Measurements from ENCODE around the gene GPR176.
"Not testable (repeated sequence)": the region's sequence is repeated elsewhere in the genome, so short reads cannot be mapped to it uniquely, and the experiment has no call there.

Gene GPR176

DNA sequence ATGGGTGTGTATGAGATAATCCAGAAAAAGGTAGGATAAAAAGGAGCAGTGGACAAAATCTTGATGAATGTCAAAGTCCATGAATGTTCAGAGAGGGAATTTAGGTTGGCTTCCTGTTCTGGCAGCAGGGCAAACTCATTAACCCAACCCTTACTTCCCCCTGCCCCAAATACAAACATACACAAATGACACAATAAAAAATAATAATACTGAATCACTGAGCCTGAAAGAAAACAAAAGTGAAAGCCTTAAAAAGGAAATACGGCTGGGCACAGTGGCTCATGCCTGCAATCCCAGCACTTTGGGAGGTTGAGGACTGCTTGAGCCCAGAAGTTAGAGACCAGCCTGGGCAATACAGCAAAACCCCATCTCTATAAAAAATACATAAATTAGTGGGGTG, 62.9 kb downstream of the GPR176 start:
- no peak for DNase-seq (ENCODE audit: low spot score)

DNA sequence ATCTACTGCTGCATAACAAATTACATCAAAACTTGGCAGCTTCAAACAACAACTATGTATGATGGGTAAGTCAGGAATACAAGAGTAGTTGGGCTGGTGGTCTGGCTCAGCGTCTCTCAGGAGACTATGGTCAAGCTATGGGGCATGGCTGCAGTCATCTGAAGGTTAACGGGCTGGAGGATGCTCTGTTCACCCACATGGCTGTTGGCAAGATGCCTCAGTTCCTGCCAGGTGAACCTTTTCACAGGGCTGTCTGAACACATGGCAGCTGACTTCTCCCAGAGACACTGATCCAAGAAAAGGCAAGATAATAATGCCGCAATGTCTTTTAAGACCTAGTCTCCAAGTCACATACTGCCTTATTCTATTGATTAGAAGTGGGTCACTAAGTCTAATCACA, 63.7 kb downstream of the GPR176 start:
- DNase-seq (ENCODE audit: low spot score), result no peak

DNA sequence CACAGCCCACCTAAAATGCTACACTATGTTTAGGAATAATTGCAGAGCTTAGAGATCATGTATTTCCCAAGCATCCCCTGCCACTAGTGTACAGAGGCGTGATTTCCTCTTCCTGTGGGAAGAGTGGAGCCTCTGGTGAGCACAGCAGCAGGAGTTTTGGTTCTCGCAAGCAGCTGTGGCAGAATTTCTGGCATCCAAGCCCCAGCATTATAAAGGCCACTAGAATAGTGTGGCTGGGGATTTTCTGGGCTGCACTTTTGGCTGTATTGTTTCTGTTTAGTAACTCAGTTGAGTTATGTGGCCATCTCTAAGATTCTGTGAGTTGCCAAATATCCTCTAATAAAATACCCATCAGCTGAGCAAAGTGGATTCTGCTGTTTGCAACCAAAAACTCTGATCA, 64.7 kb downstream of the GPR176 start:
- DNase-seq (ENCODE audit: low spot score), result no peak

DNA sequence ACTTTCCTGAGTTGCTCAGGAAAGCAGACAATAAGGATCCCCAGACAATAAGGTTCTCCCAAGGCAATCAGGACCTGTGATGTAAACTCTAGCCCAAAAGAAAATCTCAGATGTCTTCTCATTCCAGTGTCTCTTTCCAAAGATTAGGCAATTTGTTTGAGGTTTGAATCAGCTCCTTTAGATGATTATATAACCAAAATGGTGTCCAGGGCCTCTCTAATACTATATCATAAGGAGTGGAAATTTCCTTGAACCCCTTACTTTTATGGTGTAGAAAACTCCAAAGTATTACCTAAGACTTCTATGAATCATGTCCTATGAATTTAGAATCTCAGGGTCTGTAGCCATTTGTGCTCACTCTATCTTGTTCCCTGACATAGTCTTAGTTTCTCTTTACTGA, 65.9 kb downstream of the GPR176 start:
- no peak for DNase-seq (ENCODE audit: low spot score)

DNA sequence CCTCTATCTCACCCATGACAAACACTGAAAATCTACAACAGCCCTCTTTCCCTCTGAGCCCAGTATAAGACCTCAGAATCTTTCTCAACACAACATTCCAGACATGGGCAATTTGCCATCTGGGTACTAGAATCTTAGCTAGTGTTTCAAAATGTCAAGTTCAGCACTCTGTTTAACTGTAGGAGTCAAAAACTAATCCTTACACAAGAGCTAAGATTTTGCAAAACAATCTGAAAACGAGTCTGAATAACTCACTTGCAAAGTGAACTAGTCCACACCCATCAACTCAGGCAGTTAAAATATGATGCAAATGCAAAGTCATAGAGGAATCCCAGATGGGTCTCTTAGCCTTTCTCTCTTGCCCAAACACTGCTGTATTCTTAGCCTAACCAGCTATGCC, 67.8 kb downstream of the GPR176 start:
- no peak for DNase-seq (ENCODE audit: low spot score)

DNA sequence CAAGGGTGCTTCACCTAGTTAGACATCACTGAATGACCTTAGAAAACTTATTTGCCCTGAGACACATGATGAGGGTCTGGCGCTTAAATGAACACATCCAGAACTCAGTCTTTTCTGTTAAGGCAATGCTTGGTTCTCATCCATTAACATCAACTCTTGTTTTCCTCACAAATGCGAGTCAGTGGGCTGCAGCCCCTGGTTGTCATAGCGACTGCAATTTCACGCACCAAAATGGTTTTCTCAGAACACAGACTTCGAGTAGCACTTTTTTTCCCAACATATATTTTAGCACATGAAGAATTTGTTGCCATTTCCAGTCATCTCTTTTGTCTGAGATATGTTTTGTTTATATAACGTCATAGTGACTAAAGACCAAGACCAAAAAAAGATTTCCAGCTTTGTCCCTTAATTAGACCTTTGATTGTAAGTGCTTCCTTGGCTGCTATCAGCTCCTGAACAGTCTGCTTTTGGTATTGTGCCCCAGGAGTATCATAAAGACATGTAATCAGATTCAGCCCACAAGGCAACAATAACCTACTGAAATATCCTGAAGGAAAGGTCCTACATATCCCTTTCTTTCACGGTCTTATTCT, 68.5 kb downstream of the GPR176 start:
- no peak for DNase-seq (ENCODE audit: low spot score)

DNA sequence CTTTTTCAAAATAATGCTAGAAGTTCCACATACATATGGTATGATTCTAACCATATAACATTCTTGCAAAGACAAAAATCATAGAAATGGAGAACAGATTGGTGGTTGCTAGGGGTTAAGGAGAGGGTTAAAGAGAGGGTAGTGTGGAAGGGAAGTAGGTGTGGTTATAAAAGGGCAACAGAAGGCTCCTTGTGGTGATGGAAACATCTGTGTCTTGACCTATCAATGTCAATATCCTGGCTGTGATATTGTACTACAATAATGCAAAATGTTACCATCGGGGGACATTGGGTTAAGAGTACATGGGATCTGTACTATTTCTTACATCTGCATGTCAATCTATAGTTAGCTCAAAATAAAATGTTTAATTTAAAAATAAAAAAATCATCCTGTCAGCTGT, 69.6 kb downstream of the GPR176 start:
- no peak for DNase-seq (ENCODE audit: low spot score)

DNA sequence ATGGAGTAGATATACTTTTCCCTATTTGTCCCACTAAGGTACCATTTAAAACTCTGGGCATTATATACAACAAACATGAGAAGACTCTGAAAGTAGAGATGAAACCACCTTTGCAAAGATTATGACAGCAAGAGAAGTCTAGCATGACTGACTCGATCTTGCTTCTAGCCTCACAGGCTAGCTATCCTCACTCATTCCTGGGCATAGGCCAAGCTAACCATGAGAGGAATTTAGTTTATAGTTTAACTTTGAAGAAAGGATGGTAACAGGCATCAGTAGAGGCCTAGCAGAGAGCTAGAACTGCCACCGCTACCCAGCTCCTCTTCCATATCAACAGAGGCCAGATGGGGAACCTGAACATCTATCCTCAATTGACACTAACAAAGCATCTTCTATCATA, 74.0 kb downstream of the GPR176 start:
- DNase-seq (ENCODE audit: low spot score), result no peak

DNA sequence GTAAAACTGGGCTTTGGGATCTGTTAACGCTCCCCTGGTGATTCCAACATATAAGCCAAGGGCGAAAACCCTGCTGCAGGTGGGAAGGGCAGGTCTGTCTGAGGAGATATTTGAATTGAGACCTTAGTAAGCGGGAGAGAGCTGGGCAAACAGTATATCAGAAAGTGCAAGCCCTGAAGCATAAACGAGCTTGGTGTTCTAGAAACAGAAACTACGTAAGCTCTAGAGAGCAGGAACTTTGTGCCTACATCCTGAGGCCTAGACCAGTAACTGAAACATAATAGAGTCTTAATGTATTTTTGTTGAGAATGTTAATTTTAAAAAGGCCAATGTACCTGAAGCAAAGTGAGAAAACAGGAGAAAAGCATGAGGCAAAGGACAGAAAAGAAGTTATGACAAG, 74.5 kb downstream of the GPR176 start:
- no peak for DNase-seq (ENCODE audit: low spot score)

DNA sequence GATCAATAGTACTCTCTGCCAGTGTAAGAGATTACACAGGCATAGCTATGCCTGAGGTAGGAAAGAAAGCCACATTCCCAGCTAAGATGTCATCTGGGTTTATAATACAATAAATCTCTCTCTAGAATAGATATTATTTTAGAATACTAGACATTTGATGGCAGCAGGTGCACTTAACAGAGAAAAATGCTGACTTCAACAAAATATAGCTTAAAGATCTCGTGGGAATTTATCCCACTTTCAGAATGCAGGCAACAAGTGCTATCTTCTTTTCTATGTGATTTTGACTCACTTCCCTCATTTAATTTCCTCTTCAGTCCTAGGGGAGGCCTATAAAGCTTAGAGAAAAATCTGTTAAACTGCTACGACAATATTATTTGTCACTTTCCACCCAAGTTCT, 76.5 kb downstream of the GPR176 start:
- no peak for DNase-seq (ENCODE audit: low spot score)

DNA sequence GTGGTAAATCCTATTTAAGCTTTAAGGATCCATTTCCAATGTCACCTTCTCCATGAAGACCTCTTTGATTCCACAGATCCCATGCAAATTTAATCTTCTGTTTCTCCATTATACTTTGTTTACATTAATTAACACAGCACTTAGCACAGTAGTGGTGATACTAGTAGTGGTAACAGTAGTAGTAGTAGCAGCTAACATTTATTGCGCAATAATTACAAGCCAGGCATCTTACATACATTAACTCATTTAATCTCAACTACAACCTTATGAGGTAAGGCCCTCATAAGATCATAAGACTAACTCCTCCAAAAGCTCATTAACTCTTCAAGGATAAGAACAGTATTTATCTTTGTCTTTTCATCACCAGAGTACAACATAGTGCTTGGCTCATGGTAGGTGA, 82.6 kb downstream of the GPR176 start:
- DNase-seq (ENCODE audit: low spot score), result no peak

DNA sequence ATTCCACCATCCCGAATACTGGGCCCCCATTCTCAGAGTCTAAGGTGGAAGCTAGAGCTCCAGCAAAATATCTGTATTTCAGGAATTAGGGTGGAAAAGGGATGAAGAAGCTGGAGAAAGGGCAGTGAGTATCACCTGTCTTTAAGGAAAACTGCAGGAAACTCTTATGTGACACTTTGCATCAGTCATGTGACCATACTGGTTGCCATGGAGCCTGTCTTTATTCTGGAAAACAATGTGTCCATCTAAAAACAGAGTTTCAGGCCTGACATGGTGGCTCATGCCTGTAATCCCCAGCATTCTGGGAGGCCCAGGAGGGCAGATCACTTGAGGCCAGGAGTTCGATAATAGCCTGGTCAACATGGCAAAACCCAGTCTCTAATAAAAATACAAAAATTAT, 84.5 kb downstream of the GPR176 start:
- DNase-seq (ENCODE audit: low spot score), result no peak

DNA sequence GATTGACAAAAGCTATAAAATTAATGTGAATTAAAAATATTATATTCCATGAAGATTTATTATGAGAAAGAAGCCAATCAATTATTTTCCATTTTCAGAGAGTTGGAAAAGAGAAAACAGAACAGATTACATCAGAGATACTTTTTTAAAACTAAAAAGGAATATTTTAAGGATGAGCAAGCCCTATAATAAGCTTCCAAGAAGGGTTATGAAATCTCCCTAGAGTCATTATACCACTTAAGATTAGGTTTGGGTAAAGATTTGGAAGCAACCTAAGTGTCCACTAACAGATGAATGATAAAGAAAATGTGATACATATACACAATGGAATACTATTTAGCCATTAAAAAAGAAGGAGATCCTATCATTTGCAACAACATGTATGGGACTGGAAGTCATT, 85.8 kb downstream of the GPR176 start:
- DNase-seq (ENCODE audit: low spot score), result no peak

DNA sequence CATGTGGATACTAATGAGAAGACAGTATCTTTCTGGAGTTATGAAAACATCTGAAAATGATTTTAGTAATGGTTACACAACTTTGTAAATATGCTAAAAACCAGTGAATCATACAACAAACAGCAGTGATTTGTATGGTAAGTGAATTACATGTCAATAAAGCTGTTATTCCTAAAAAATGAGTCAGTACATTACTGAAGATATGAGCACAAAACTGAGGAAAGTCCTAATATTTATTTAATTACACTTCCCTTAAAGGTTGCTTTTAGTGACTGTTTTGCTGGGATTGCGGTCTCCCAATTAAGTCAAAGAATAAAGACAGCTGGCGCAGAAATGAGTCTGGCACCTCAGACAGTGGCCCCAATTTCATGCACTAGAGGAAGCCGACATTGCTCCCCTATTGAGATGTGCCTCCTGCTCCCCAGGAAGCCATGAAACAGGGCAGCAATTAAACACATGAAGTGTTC, 86.5 kb downstream of the GPR176 start:
- DNase-seq (ENCODE audit: low spot score), result no peak

DNA sequence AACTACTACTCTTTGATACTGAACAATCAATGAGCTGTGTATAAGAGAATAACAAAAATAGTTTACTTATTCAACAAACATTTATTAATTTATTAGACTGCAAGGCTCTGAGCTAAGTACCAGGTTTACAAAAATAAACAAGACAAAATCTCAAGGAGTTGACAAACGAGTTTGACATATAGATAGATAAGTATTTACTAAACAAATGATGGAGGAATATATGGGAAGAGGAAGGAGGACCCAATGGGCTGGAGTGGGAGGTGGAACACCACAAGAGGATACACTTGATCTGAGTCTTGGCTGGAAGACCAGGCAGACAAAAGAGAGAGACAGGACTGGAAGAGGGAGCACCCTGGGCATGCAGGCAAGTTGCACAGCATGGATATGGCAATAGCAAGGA, 89.9 kb downstream of the GPR176 start:
- no peak for DNase-seq (ENCODE audit: low spot score)

DNA sequence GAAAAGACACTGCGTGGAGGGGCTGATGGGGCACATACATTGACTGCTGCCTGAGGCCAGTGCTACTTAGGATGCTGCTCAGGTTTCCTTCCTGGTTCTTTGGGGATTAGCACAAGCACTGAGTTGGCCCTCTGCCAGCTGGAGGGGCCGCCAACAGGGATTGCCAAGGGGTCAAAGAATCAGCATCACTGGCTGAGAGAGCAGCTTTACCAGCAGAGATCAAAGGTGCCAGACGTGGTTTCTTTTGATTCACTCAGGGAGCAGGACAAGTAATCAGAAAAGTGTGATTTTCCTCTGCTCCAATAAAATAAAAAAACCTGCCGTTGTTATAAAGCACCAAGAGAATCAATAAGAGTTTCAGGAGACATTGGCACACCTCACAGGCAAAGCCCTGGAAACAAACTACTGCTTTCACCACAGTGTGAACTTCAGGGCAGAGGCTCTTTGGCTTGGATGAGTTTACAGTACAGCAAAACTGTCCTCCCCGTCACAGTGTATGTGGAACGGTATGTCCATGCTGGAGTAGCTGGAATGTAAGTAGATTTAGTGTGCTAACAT, 91.6 kb downstream of the GPR176 start:
- no peak for DNase-seq (ENCODE audit: low spot score)

DNA sequence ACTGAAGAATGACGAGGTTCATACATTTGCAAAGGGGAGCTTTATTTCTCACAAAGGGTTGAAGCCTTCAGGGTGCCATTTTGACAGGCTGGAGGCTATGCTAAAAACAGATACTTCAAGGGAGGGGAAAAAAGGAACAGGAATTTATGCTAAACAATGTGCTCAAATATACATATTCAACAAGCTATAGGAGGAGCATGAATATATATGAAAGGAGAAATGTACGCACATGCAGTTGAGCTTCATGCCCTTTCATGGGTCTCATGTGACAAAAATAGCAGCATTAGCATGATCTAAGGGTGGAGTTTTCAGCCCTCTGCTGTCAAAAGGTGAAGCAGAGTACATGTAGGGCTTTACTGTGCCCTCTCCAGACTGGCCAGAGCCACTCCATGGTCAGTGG, 93.1 kb downstream of the GPR176 start:
- DNase-seq (ENCODE audit: low spot score), result no peak

DNA sequence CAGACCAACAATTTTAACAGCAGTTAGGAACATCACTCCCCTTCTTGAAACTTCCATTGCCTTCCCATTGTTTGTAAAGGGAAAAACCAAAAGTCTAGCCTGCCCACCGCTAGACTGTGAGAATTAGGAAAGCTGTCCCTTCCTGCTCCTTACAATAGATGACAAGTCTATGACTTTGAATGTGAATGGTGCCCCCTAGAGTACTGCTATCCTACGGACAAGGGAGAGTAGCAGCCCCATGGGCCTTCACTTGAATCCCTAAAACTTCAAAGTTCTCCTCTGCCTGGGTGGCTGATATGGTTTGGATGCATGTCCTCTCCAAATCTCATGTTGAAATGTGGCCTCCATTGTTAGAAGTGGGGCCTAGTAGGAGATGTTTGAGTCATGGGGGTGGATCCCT, 96.4 kb downstream of the GPR176 start:
- no peak for DNase-seq (ENCODE audit: low spot score)

DNA sequence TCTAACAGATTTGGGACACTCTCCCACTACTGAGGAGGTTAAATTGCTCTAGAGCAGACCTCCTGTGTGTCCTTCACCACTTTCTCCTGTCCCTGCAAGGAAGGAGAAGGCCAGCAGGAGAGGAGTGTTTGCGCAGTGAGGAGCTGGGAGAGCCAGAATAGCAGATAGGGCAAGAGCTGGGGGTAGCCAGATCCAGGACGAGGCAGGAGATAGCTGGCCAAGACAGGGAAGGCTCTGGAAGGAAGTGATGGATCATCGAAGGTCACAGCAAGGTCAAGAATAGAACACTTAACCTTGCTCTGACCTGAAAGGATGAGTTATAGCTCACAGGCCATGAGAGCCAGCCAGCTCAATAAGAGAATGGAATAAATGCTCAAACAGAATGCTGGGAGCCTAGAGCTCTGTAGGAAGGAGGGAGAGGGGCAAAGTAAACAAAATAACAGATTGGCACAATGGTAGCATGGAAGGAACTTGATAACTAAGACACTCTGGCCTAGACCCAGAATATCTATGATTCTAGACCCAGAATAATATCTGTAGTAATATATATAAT, 99.9 kb downstream of the GPR176 start:
- DNase-seq (ENCODE audit: low spot score), result no peak

DNA sequence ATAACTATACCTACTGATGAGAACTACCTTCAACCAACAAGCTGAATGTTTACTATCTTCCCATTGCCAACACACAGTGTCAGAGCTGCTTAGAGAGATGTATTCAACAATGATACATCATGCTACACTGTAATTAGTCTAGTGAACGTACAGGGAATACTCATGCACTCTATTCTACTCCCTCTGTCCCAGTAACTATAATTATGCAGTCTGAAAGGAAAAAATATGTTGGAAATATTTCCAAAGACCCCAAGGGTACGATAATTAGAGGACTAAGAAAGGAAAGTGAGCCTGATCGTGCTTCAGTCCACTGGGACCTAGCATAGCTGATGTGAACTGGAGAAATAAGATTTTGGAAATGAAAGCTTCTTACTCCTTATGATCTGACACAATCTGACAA, 100.5 kb downstream of the GPR176 start:
- DNase-seq (ENCODE audit: low spot score), result no peak

DNA sequence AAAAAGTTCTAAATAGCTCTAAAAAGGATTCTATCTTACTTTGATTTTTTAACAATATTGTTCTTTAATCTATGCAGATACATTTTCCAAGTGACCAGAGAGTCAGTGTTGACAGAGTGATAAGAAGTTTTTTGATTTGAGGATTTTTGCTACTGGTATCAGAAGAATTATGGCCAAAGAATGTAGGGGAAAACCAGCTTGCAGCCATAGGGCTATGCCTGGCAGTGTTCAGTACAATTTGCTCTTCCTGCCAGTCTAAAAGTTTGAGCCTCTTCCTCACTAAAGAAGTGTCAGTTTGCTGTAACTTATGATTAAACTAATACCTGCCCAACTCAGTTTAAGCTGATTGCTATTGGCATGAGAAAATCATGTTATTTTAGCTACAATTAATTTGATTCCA, 102.2 kb downstream of the GPR176 start:
- no peak for DNase-seq (ENCODE audit: low spot score)

DNA sequence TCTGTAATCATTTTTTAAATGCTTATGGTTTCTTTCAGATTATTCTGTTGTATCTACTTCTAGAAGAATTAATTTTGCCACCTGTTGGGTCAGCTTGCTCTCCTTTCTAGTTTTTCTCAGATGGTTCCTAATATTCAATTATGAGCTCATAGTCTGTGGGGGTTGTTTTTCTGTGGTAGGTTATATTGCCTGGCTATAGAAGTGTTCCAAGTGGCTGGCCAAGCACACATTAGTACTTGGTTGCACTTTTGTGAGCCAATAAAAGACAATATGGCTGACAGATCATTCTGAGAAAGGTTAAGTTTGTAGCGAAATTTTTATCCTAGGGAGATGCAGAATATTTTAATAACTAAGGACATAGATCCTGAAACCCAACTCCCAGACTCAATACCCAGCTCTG, 105.6 kb downstream of the GPR176 start:
- no peak for DNase-seq (ENCODE audit: low spot score)

DNA sequence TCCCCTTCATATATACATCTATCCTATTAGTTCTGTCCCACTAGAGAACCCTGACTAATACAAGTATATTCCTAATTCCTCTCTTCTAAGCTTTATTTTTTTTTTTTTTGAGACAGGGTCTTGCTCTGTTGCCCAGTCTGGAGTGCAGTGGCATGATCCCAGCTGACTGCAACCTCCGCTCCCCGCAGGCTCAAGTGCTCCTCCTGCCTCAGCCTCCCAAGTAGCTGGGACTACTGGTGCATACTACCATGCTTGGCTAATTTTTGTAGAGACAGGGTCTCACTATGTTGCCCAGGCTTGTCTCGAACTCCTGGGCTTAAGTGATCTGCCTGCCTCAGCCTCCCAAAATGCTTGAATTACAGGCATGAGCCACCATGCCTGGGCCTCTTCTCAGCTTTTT, 107.4 kb downstream of the GPR176 start:
- DNase-seq (ENCODE audit: low spot score), result not testable (repeated sequence)

DNA sequence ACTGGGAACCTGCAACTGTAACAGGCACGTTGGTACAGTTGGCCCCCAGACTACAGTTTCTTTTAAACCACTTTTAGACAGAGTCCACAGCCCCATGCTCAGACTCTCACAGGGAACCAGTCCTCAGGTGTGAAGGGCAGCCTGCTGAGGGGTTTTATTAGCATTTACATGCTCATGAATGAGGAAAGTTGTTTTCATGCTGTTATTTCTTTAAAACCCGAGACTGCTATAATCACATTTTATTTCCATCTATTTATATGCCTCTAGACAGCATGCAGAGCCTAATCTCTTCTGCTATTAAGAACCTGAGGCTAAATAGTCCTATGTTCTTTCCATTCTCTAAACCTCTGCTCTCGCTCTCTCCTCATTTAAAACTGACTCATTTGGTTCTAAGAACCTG, 111.2 kb downstream of the GPR176 start:
- DNase-seq (ENCODE audit: low spot score), result no peak

Data from SW480 (cell line).